Mesothelial cell of epicardium (in vitro differentiated cells): Measurements from ENCODE around the gene TBC1D9B. TPM values are rescaled to one million over a fixed set of nuclear protein-coding genes. Genes with fewer than 3 reads are reported as not detected.

Source experiments
- DNase-seq, 2 experiments: peaks; one replicate each; pipeline ENCODE4 v3.0.0; 2021; ENCODE audit warnings: low spot score in 2 of 2; ENCODE audit not compliant: unreplicated experiment in 2 of 2
- H3K27ac Mint-ChIP-seq: 2 replicates; pipeline ENCODE4 v1.8.0; 2021; ENCODE audit warnings: mixed read lengths
- H3K27me3 Mint-ChIP-seq: 2 replicates; pipeline ENCODE4 v1.8.0; 2021; ENCODE audit warnings: low read depth, mixed read lengths
- H3K36me3 Mint-ChIP-seq: 2 replicates; pipeline ENCODE4 v1.8.0; 2021; ENCODE audit warnings: mixed read lengths
- H3K4me1 Mint-ChIP-seq: 2 replicates; pipeline ENCODE4 v1.8.0; 2021; ENCODE audit warnings: mixed read lengths
- H3K4me3 Mint-ChIP-seq: 2 replicates; pipeline ENCODE4 v1.8.0; 2021; ENCODE audit warnings: mild to moderate bottlenecking, moderate library complexity, mixed read lengths
- H3K9me3 Mint-ChIP-seq: 2 replicates; pipeline ENCODE4 v1.8.0; 2021; ENCODE audit warnings: mixed read lengths
- CTCF ChIP-seq: fragments of 200-600 bp; sonication (generic); IDR thresholded peaks from one replicate; pipeline ENCODE4 v1.5.0; 2021; ENCODE audit warnings: antibody characterized with exemption; ENCODE audit not compliant: unreplicated experiment
- total RNA-seq: library from RNA; stranded (reverse); gene quantifications from 3 replicates; pipeline ENCODE4 v1.2.1, GENCODE V29; 2021

Gene TBC1D9B
- total RNA-seq, 1 donor from 2014 or later = 139 TPM

- TF ChIP-seq CTCF = no peak
- no peak for DNase-seq
Observed at GRCh38 chr5:179908528-179908927, 831 bp upstream of the TBC1D9B start.

GRCh38 chr5:179906795-179907555, 722 bp downstream of the TBC1D9B start:
- TF ChIP-seq CTCF = no peak
- H3K36me3 Mint-ChIP-seq = peaks cover 10% of the 10 kb centered on the region
- no peaks in the 10 kb centered on the region for H3K27me3 Mint-ChIP-seq
- peak in 1 of 2 experiments; percentile 49 for DNase-seq
- no peaks in the 10 kb centered on the region for H3K9me3 Mint-ChIP-seq
- H3K4me1 Mint-ChIP-seq = peaks cover 7% of the 10 kb centered on the region
- peak overlapping the region; percentile 87 for H3K4me3 Mint-ChIP-seq
- H3K27ac Mint-ChIP-seq = peak overlapping the region; percentile 73

More at GRCh38 chr5:179908528-179908927, 831 bp upstream of the TBC1D9B start:
- H3K4me1 Mint-ChIP-seq = peaks cover 7% of the 10 kb centered on the region
- H3K27ac Mint-ChIP-seq = no peak overlapping the region
- no peaks in the 10 kb centered on the region for H3K9me3 Mint-ChIP-seq
- H3K4me3 Mint-ChIP-seq = peak overlapping the region; percentile 70
- H3K27me3 Mint-ChIP-seq = no peaks in the 10 kb centered on the region
- peaks cover 7% of the 10 kb centered on the region for H3K36me3 Mint-ChIP-seq

- H3K27ac Mint-ChIP-seq = peak overlapping the region; percentile 64
- no peaks in the 10 kb centered on the region for H3K27me3 Mint-ChIP-seq
- no peaks in the 10 kb centered on the region for H3K9me3 Mint-ChIP-seq
- TF ChIP-seq CTCF = no peak
- no peak for DNase-seq
- peaks cover 7% of the 10 kb centered on the region for H3K4me1 Mint-ChIP-seq
- peaks cover 13% of the 10 kb centered on the region for H3K36me3 Mint-ChIP-seq
- peak overlapping the region; percentile 87 for H3K4me3 Mint-ChIP-seq
Observed at GRCh38 chr5:179906294-179906794, 1.4 kb downstream of the TBC1D9B start.

- TF ChIP-seq CTCF = no peak
- H3K27me3 Mint-ChIP-seq = no peaks in the 10 kb centered on the region
- H3K27ac Mint-ChIP-seq = no peak overlapping the region
- H3K36me3 Mint-ChIP-seq = peaks cover 13% of the 10 kb centered on the region
- no peaks in the 10 kb centered on the region for H3K9me3 Mint-ChIP-seq
- peaks cover 7% of the 10 kb centered on the region for H3K4me1 Mint-ChIP-seq
- no peak overlapping the region for H3K4me3 Mint-ChIP-seq
- no peak for DNase-seq
Observed at GRCh38 chr5:179905161-179905560, 2.5 kb downstream of the TBC1D9B start.

- Mint-ChIP-seq H3K4me1 (peaks cover 7% of the 10 kb centered on the region), H3K27ac (no peak overlapping the region), H3K36me3 (peaks cover 13% of the 10 kb centered on the region), H3K9me3 (no peaks in the 10 kb centered on the region), H3K4me3 (no peak overlapping the region), H3K27me3 (no peaks in the 10 kb centered on the region)
- DNase-seq = no peak
- no peak for TF ChIP-seq CTCF
Observed at GRCh38 chr5:179904463-179905160, 3.1 kb downstream of the TBC1D9B start.
